GM12878 (cell line): Measurements from ENCODE around the gene RBM26. TPM values are rescaled to one million over a fixed set of nuclear protein-coding genes. Genes with fewer than 3 reads are reported as not detected.

Source experiments
- ATAC-seq: fragments of 200-7000 bp; cut with Tn5 transposase; 3 replicates; pipeline ENCODE4 v1.9.1; 2020; ENCODE audit warnings: mild to moderate bottlenecking, moderate library complexity
- BruUV-seq: library from RNA; stranded (reverse); fragments of 400-500 nt; replicated peaks from 2 replicates; lab custom pipeline; 2021; lab: Mats Ljungman, UMichigan
- CTCF ChIA-PET: fragments of 300-600 bp; sonication (Branson Sonifier 250); formaldehyde crosslinking; extraction: SDS; loops from one replicate; lab custom pipeline; 2021; ENCODE audit warnings: inconsistent platforms; lab: Yijun Ruan, JAX
- POLR2A ChIA-PET: fragments of 350-600 bp; formaldehyde crosslinking; extraction: SDS; loops from one replicate; lab custom pipeline; 2021; ENCODE audit warnings: inconsistent platforms; lab: Charles Lee
- RAD21 ChIA-PET: fragments of 300-600 bp; sonication (Branson Sonifier 250); formaldehyde crosslinking; loops from one replicate; lab custom pipeline; 2023; ENCODE audit warnings: antibody characterized with exemption; ENCODE audit not compliant: unreplicated experiment; lab: Charles Lee
- SMC1A ChIA-PET: fragments of 300-600 bp; sonication (Branson Sonifier 250); formaldehyde crosslinking; loops from one replicate; lab custom pipeline; 2023; ENCODE audit not compliant: unreplicated experiment, uncharacterized antibody; lab: Charles Lee
- DNase-seq: peaks from one replicate; pipeline ENCODE4 v3.0.0-alpha.2; 2011; ENCODE audit warnings: low read depth, low spot score
- FAIRE-seq: peaks from 3 replicates; lab custom pipeline; 2011; peaks lifted over from hg19 to GRCh38; lab: Jason Lieb, UNC
- H2AFZ ChIP-seq: 2 replicates; pipeline ENCODE4 v1.6.0; 2011; ENCODE audit warnings: low read depth, low read length, control low read depth; ENCODE audit not compliant: control insufficient read depth
- H3K27ac ChIP-seq: 2 replicates; pipeline ENCODE4 v1.5.1; 2011; ENCODE audit warnings: control low read depth; ENCODE audit not compliant: control insufficient read depth, insufficient read depth
- H3K27me3 ChIP-seq, 2 experiments: replicated peaks in 1 of 2; 2 replicates each; pipeline versions ENCODE4 v1.6.0 to v1.6.1; 2011; ENCODE audit warnings: low read length in 1 of 2; ENCODE audit not compliant: control insufficient read depth in 2 of 2, insufficient read depth in 2 of 2
- H3K36me3 ChIP-seq, 2 experiments: 2 replicates each; pipeline ENCODE4 v1.5.1; 2011; ENCODE audit warnings: low read length in 1 of 2; ENCODE audit not compliant: control insufficient read depth in 2 of 2, insufficient read depth in 2 of 2
- H3K4me1 ChIP-seq: 2 replicates; pipeline ENCODE4 v1.6.1; 2011; ENCODE audit warnings: mild to moderate bottlenecking, low read length, moderate library complexity, mixed read lengths; ENCODE audit not compliant: control insufficient read depth, insufficient read depth
- H3K4me2 ChIP-seq: 2 replicates; pipeline ENCODE4 v1.6.0; 2011; ENCODE audit warnings: control low read depth; ENCODE audit not compliant: control insufficient read depth, insufficient read depth
- H3K4me3 ChIP-seq: fragments of 200-600 bp; sonication (generic); 2 replicates; pipeline ENCODE4 v1.5.1; 2016
- H3K79me2 ChIP-seq: 2 replicates; pipeline ENCODE4 v1.6.0; 2011; ENCODE audit warnings: low read length; ENCODE audit not compliant: control insufficient read depth, insufficient read depth
- H3K9ac ChIP-seq: 2 replicates; pipeline ENCODE4 v1.8.0; 2011; ENCODE audit warnings: low read length, control low read depth, mixed read lengths; ENCODE audit not compliant: control insufficient read depth, insufficient read depth
- H3K9me3 ChIP-seq: replicated peaks from 3 replicates; pipeline ENCODE4 v1.5.1; 2011; ENCODE audit warnings: mild to moderate bottlenecking, low read length; ENCODE audit not compliant: control insufficient read depth, insufficient read depth
- H4K20me1 ChIP-seq: 2 replicates; pipeline ENCODE4 v1.6.0; 2011; ENCODE audit not compliant: control insufficient read depth, insufficient read depth
- PML ChIP-seq: IDR thresholded peaks from 2 replicates; pipeline ENCODE4 v1.6.1; 2012; ENCODE audit warnings: low read length, inconsistent platforms
- RUNX3 ChIP-seq: IDR thresholded peaks from 2 replicates; pipeline ENCODE4 v1.6.1; 2012; ENCODE audit warnings: low read length, inconsistent platforms
- ZNF384 ChIP-seq: IDR thresholded peaks from 2 replicates; pipeline ENCODE4 v1.6.1; 2012; ENCODE audit warnings: low read depth, mild to moderate bottlenecking, low read length, improper control_type of control experiment, borderline replicate concordance
- WGBS: methylation state at CpG from one replicate; pipeline ENCODE4 v1.1.6; 2016; ENCODE audit warnings: low lambda C conversion rate; ENCODE audit not compliant: insufficient replicate concordance, insufficient coverage; ENCODE audit errors: missing lambda C conversion rate; 5-methylcytosine and 5-hydroxymethylcytosine counted together
- in situ Hi-C: fragments of 300-500 bp; cut with MboI; formaldehyde crosslinking; loops from 9 replicates; pipeline ENCODE4 v1.14.3; 2018; ENCODE audit warnings: mixed read lengths
- intact Hi-C: fragments of 100-400 bp; cut with micrococcal nuclease; formaldehyde crosslinking; loops from one replicate; pipeline ENCODE4 v1.14.2; 2022; ENCODE audit not compliant: unreplicated experiment
- polyA plus RNA-seq, 11 experiments: library from polyadenylated mRNA; depleted of rRNA in 4 of 11; unstranded in 6 of 11; stranded (reverse) in 5 of 11; fragments of >200 nt; fragmentation: Nextera tagmentation in 4 of 11; fragmentation: Illumina TruSeq in 1 of 11; extraction: Ambion mirVana in 4 of 11; extraction: Trizol in 1 of 11; gene quantifications; 1 replicate in 1 of 11; 2 replicates in 10 of 11; pipeline versions ENCODE4 v1.2.1 to v1.2.3, GENCODE V29; 2011 to 2016; ENCODE audit warnings: inconsistent platforms in 2 of 11, missing spikeins in 2 of 11, low read depth in 1 of 11
- total RNA-seq, 4 experiments: library from RNA; depleted of rRNA in 3 of 4; stranded (reverse); fragments of >200 nt in 3 of 4; fragmentation: Illumina TruSeq in 1 of 4; extraction: Trizol in 1 of 4; gene quantifications; 2 replicates each; pipeline versions ENCODE4 v1.2.1 to v1.2.3, GENCODE V29; 2013 to 2021
- TF ChIP-seq, protein P1 (sequence below): fragments of 450-650 bp; IDR thresholded peaks from 2 replicates; pipeline ENCODE4 v1.6.1; 2017; ENCODE audit warnings: mild to moderate bottlenecking, low read depth, inconsistent platforms; ENCODE audit not compliant: poor library complexity, severe bottlenecking

Gene RBM26
- total and polyA plus RNA-seq, 10 of the 15 experiments (the other 5 are each of a cell fraction or from before 2014, with no cell fraction given) = 17.6 to 71.3 (median 38.9) TPM

DNA sequence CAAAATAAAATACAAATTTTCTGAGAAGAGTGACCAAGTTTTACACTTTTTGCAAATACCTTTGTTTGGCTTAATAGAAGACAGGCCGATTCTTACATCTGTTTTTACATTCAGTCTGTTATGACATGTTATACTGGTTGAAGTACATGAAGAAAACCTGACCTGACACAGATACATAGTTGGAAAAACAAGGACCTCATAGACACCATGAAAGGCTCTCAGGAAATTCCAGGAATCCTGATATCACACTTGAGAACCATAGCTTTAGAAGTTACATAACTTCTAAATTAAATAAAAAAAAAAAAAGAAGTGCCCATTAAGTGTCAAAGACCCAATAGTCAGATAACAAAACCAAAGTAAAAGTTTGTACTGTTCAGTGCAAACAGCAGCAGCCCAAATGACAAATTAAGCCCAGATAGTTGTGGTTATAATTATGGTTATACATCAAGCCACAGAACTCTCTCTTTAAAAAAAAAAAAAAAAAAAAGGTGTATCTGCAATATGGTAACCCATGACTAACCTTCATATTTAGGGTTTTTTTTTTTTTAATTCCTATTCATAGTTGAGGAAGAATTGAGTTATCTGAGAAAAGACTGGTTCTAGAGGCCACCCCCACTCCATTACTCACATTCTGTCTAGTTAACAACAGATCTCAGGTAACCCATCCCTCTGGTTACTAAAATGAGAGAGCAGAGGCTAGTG is 19.8 kb downstream of the RBM26 start:
- Histone ChIP-seq H3K79me2 (peaks cover 96% of the 10 kb centered on the region), H2AFZ (no peak overlapping the region), H3K27me3 (no peaks in the 10 kb centered on the region), H3K4me3 (no peak overlapping the region), H3K9ac (0 out of 2 replicates have a peak overlapping the region, but pooled peaks have one; percentile 1), H3K9me3 (peaks cover 2% of the 10 kb centered on the region; the same call in 2 of the 3 replicates), H3K4me1 (peaks cover 56% of the 10 kb centered on the region), H4K20me1 (no peaks in the 10 kb centered on the region), H3K27ac (peak overlapping the region; percentile 68), H3K4me2 (peak overlapping the region; percentile 69), H3K36me3 (peaks cover 0 to 4% of the 10 kb centered on the region in 2 experiments; a peak in 2 of 4 replicates)
- TF ChIP-seq PML (peak; percentile 29; the same call in 1 of the 2 replicates), ZNF384 (peak; percentile 80), RUNX3 (peak; percentile 73)
- TF ChIP-seq, protein P1, sequence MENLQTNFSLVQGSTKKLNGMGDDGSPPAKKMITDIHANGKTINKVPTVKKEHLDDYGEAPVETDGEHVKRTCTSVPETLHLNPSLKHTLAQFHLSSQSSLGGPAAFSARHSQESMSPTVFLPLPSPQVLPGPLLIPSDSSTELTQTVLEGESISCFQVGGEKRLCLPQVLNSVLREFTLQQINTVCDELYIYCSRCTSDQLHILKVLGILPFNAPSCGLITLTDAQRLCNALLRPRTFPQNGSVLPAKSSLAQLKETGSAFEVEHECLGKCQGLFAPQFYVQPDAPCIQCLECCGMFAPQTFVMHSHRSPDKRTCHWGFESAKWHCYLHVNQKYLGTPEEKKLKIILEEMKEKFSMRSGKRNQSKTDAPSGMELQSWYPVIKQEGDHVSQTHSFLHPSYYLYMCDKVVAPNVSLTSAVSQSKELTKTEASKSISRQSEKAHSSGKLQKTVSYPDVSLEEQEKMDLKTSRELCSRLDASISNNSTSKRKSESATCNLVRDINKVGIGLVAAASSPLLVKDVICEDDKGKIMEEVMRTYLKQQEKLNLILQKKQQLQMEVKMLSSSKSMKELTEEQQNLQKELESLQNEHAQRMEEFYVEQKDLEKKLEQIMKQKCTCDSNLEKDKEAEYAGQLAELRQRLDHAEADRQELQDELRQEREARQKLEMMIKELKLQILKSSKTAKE = no peak
- RAD21 ChIA-PET = interaction anchor here (0.9 to 2.7 kb wide), 7 partner anchors 11 to 392 kb away, joined by 3 to 10 read pairs (median 6); partner anchors contain the start of gene RBM26
- CTCF ChIA-PET = interaction anchor here (0.7 to 1.1 kb wide), 5 partner anchors 10 to 95 kb away, joined by 3 read pairs; no protein-coding TSS in a partner anchor
- no peak for DNase-seq
- intact Hi-C loops = loop anchor here (5.0 kb wide), 1 partner anchor 194 kb away; no protein-coding TSS in a partner anchor
- peak; percentile 23 for FAIRE-seq
- POLR2A ChIA-PET = interaction anchor here (0.9 to 2.1 kb wide), 3 partner anchors 13 to 19 kb away, joined by 3 to 10 read pairs (median 9); partner anchors contain the start of gene RBM26
- ATAC-seq = peak; percentile 34
- BruUV-seq = no TSS peak
- 0% methylated on average over 1 of the region's 1 CpG for WGBS
- in situ Hi-C loops = loop anchor here (25.0 kb wide), 1 partner anchor 1674 kb away; no protein-coding TSS in a partner anchor
- SMC1A ChIA-PET = interaction anchor here (0.5 to 3.4 kb wide), 7 partner anchors 12 to 426 kb away, joined by 3 to 22 read pairs (median 3); no protein-coding TSS in a partner anchor
